ENCODE data around the gene RTN4RL2. TPM values are rescaled to one million over a fixed set of nuclear protein-coding genes. Genes with fewer than 3 reads are reported as not detected.

The RTN4RL2 gene
- total RNA-seq, 1 experiment from 2014 or later: 7.0 TPM

DNA sequence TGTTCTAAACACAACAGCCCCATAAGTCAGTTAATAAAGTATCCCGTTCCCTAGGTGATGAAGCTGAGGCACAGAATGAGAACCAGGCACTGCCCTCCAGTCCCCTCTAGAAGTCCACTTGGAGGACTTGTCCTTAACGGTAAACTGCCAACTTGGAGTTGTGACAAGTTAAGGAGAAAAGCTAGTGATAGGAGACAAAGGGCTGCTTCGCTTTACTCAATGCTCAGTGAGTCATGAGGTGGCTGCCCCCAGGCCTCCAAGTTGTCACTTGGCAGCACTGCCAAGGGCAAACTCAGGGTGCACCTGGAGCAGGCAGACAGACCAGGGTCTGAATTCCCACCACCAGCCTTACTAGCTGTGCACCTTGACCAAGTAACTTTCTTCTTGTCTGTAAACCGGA lies 41.6 kb downstream of the RTN4RL2 start:
- Histone ChIP-seq H4K91ac (ENCODE audit: insufficient read length, low read depth, low read length) (no peak overlapping the region), H3K4me1 (ENCODE audit: insufficient read depth, low read length) (peaks cover 5% of the 10 kb centered on the region; the same call in 1 of the 2 replicates), H3K23me2 (ENCODE audit: insufficient read length, low read depth, low read length, poor library complexity, severe bottlenecking) (no peaks in the 10 kb centered on the region), H2BK15ac (ENCODE audit: low read depth, low read length) (no peak overlapping the region), H3K23ac (ENCODE audit: insufficient read length, low read depth, low read length) (no peak overlapping the region), H4K20me1 (ENCODE audit: control insufficient read depth, insufficient read depth, insufficient read length) (no peaks in the 10 kb centered on the region), H2BK120ac (ENCODE audit: low read depth, low read length, poor library complexity, severe bottlenecking) (no peak overlapping the region), H4K5ac (ENCODE audit: insufficient read length, low read depth, low read length) (no peak overlapping the region), H3K56ac (ENCODE audit: insufficient read length, low read depth, low read length) (no peak overlapping the region), H3K27ac (ENCODE audit: insufficient read length, low read depth, low read length) (no peak overlapping the region), H2AFZ (ENCODE audit: low read length) (no peak overlapping the region), H4K8ac (replicated peaks; ENCODE audit: insufficient read length, low read depth, low read length) (no peak overlapping the region), H2AK5ac (ENCODE audit: insufficient read length, low read length) (no peak overlapping the region), H2BK12ac (ENCODE audit: insufficient read length, low read depth, low read length) (no peak overlapping the region), H3K79me1 (ENCODE audit: insufficient read depth, low read depth, low read length, poor library complexity, severe bottlenecking) (no peaks in the 10 kb centered on the region), H3K4ac (ENCODE audit: low read depth, low read length) (no peak overlapping the region), H3K14ac (ENCODE audit: insufficient read depth, low read length) (no peak overlapping the region), H2BK5ac (ENCODE audit: insufficient read length, low read length) (no peak overlapping the region), H3K27me3 (ENCODE audit: insufficient read depth, low read length) (no peaks in the 10 kb centered on the region), H3K79me2 (ENCODE audit: insufficient read depth, low read length) (no peaks in the 10 kb centered on the region), H3K9me3 (ENCODE audit: control insufficient read depth, low read depth, low read length) (no peaks in the 10 kb centered on the region), H3K9ac (ENCODE audit: extremely low read depth, insufficient read length, low read length) (no peak overlapping the region), H3T11ph (ENCODE audit: low read length) (no peak overlapping the region), H2BK20ac (ENCODE audit: low read depth, low read length, poor library complexity, severe bottlenecking) (no peak overlapping the region), H3K18ac (ENCODE audit: insufficient read length, low read depth, low read length) (no peak overlapping the region), H3K4me2 (ENCODE audit: insufficient read depth, insufficient read length, low read length) (no peak overlapping the region)
- peaks cover 28 to 50% of the 10 kb centered on the region in 2 experiments for H3K4me1 Mint-ChIP-seq
- no peaks in the 10 kb centered on the region for H3K9me3 Mint-ChIP-seq
- no peak for DNase-seq
- H3K36me3 Mint-ChIP-seq (ENCODE audit: insufficient read depth in 1 of 3, low read depth in 3 of 3): peaks cover 6 to 22% (median 12%) of the 10 kb centered on the region in 3 experiments; a peak in 6 of 7 replicates
- TF ChIP-seq, protein P1, sequence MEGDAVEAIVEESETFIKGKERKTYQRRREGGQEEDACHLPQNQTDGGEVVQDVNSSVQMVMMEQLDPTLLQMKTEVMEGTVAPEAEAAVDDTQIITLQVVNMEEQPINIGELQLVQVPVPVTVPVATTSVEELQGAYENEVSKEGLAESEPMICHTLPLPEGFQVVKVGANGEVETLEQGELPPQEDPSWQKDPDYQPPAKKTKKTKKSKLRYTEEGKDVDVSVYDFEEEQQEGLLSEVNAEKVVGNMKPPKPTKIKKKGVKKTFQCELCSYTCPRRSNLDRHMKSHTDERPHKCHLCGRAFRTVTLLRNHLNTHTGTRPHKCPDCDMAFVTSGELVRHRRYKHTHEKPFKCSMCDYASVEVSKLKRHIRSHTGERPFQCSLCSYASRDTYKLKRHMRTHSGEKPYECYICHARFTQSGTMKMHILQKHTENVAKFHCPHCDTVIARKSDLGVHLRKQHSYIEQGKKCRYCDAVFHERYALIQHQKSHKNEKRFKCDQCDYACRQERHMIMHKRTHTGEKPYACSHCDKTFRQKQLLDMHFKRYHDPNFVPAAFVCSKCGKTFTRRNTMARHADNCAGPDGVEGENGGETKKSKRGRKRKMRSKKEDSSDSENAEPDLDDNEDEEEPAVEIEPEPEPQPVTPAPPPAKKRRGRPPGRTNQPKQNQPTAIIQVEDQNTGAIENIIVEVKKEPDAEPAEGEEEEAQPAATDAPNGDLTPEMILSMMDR (conservative IDR thresholded peaks at IDR 0.05): no peak
- no peaks in the 10 kb centered on the region; the same call in 1 of the 2 replicates for H3K27me3 Mint-ChIP-seq (ENCODE audit: low read depth)
- H3K27ac Mint-ChIP-seq: no peak overlapping the region; a peak in 1 of 7 replicates
- no peak overlapping the region for H3K4me3 Mint-ChIP-seq
- no CpG with 5 or more reads among the region's 4 CpGs for WGBS (ENCODE audit: extremely low coverage, insufficient read length, low lambda C conversion rate)
